RPMI7951 (cell line): ENCODE results near the gene ARL15. TPM values are rescaled to one million over a fixed set of nuclear protein-coding genes. Genes with fewer than 3 reads are reported as not detected.

ENCODE experiments used
- DNase-seq: peaks from one replicate; pipeline ENCODE4 v3.0.0-alpha.2; 2012; ENCODE audit warnings: low read depth
- total RNA-seq: library from RNA; depleted of rRNA; stranded (reverse); fragments of >200 nt; shearing (Covaris generic); gene quantifications from 2 replicates; pipeline ENCODE4 v1.2.3, GENCODE V29; 2014

ARL15 gene
- total RNA-seq, 1 experiment from 2014 or later: 9.7 TPM

DNA sequence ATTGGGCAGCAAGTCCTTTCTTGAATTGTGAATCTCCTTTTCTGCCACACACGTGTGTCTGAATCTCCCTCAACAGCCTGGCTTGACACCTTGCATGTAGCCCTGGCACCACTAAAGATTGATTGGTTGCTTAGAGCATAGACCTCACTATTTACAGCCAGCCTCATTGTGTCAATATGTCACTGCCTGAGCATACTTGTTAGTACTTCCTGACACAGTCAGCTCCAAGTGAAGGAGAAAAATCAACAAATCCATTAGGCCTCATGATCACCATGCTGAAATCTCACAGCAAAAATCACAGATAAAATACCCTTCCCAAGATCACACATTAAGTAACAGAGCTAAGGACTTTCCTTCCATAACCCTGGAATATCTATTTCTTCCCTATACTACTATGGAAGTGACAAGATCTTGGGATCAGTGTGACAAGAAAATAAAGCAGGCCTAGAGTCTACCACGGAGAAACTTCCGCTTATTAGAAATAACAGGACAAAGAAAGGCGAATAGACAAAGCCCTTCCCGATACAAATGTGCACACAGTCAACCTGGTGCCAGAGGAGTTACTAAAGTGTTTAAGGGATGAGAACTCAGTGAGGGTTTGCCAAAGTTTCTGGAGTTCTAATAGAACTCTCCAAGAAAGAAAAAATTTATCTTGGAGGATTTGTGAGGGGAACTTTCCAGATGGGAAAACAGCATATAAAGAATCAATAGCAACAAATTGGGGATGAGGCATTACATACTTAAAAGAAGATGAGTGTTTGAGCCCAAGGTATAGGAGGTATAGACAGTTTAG is 5.6 kb upstream of the ARL15 start:
- DNase-seq: no peak

DNA sequence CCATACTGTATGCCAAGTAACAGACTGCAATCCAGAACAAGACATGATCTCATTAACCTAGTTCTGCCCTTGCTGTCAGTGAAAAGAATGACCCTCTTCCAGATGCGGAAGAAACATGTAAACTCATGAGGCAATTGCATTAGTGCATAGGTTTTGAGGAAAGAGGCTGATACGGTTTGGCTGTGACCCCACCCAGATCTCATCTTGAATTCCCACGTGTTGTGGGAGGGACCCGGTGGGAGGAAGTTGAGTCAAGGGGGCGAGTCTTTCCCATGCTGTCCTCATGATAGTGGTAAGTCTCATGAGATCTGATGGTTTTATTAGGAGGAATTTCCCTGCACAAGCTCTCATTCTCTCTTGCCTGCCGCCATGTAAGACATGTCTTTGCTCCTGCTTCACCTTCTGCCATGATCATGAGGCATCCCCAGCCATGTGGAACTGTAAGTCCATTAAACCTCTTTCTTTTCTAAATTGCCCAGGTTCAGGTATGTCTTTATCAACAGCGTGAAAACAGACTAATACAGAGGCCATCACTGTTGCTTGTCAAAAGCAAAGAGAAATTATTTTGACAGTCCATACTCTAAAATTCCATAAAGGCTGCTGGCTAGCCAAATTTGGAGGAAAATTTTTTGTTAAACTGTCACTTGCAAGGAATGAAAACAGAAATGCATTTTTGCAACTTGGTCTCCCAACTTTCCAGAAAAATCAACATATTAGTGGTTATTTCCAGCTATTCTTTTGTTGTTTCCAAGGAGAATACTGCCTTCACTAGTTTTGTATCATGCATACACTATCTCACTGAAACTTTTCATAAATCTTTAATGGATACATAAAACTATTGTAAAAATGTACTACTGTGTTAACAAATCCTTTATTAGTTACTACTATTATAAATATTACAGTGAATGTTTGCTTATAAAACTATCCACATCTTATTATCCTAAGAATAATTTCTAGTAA is 3.2 kb upstream of the ARL15 start:
- DNase-seq: no peak

DNA sequence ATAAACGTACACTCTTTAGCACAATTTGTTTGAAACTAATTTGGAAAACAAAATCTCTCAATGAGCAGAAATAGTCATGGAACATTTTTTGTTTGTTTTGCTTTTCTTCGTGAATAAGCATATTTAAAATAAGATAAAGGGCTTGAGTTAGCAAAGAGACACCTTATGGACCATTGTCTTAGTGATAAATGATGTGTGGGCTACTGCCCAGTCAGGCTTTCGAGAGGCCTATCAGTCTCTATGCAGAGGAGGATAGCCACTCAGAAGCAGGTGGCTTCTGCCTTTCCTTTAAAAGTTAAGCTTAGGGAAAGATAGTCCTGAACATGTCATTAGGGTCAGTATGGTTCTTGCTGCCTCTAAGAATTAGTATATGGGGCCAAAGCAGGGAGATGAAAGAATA is 2.1 kb upstream of the ARL15 start:
- DNase-seq: no peak

DNA sequence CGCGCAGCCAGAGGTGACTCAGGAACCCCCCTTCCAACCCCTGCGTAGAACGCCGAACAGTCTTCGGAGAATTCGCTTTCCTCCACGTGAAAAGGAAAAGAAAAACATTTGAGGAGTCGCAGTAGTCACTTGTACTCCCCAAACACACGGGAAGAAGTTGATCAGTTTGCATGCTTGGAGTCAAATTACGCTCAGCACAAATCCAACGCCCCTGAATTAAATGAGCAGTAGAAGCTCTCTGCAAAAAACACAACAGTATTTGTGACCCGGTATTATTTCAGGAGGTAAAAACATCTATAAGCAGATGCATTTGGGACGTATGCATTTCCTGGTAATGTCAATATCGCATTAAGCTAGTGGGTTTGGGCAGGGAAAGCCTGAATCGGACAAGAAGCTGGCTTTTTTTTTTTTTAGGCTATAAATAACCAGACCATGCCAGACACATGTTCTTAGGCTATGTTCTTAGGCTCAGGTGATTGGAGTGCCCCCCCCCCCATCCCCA is 854 bp upstream of the ARL15 start:
- DNase-seq: no peak

DNA sequence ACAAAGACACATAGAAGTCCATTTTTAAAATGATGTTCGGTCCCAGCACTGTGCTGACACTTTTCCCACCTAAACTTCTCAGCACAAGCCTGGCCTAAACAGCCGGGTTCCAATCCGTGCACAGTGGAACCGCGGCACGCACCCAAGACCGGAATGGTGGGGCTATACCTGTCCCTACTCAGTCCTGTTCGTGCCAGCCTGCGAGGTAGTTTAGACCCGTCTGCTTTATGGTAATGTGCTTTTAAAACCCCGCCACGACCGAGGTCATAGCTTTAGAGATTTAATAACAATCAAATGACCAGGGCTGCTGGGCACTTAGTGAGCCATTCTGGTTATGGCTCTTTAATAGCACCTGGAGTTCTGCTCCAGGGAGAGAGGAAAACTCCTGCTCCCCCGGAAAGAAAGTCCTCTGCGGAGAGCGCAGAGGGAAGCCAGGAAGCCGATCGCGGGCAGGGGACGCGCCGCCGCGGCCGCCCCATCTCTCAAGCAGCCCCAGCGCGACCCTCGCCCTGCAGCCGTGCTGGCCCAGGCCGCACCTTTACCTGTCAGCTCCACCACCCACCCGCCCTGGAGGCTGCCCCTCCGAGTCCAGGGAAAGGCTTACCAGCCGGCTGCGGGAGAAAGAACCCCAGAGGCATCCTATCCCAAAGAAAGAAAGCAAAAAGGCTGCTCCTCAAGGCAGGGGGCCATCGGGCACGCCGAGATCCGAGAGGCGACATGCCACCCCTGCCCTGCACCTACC is 511 bp downstream of the ARL15 start:
- no peak for DNase-seq

DNA sequence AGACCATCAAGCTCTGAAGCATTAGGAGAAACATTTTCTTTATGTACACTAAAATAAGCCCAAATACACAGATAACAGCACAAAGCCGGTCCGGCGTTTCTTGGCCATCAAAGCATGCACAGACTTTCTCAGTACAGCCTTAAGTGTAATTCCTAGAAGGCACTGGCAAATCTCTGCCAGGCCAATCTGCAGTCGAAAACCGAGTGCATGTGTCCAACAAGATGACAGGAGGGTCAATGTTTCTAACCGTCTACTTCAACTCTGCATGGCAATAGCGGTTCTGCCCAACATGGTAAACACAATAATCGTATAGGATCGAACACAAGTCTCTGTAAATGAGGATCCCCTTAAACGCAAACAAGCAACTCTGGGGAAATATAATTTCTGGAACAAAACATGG is 1.1 kb downstream of the ARL15 start:
- DNase-seq: no peak

DNA sequence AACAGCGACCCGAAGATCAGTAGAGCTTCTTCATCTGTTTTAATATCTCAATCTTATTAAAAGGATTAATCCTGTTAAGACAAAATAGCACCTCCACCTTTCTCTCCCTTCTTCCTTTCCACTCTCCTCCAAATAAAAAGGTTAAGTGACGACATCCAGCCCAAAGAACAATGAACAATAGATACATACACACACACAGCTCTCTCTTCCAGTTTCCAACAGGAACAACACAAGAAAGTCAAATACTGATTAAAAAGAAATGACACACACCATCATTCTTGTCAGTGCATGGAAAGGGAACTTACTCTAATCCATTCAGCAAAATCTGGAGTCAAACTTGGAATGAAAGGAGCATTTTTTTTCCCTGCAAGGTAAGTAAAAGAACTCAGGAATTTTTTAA is 2.8 kb downstream of the ARL15 start:
- DNase-seq: no peak

DNA sequence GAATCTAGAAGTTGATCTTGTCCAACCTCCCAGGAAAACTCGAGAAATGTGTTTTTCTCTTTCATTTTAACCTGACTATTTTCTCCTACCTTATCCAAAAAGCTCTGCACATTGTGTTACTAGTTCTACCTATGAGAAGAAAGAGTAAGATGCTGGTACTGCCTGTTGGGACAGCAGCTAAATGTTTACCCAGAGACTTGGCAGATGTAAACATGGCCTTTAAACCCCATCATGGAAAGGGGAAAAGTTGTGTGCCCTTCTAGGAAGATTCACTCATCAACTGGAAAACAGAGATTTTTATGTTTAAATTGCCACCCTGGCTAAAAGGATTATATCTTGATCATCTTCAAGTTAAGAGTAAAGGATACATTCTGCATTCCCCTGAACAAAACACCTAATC is 3.5 kb downstream of the ARL15 start:
- DNase-seq: no peak

DNA sequence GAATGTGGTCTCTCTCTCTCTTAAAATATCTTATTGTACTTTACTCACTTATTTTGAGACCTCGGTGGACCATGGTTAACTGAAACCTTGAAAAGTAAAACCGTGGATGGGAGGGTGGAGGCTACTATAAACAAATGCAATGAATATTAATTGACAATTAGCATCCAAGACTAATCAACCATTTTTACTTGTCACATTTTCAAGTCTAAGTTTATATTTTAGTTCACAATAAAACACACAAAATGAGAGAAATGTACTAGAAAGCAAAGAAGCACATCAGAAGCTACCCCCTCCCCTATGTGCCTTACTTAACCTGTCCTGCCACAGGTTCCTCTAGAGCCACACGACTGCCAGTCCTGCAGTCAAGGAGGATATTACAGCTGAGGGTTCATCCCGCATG is 4.6 kb downstream of the ARL15 start:
- no peak for DNase-seq

DNA sequence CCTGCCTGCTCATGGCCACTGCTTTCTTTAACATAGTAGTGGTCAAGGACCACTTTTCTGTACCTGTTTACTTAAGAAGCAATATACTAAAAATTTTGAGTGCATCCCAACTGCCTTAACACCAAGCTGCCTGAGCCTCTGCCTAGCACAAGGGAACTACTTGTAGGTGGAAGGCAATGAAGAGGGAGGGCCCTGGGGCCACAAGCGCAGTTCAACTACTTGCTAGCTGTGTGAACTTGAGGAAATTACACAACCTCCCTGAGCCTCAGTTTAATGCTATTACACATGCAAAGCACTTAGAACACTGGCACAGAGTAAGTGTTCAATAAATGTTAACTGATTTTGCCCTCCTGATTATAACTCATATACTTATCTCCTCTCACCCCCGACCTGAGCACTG is 6.3 kb downstream of the ARL15 start:
- DNase-seq: no peak

DNA sequence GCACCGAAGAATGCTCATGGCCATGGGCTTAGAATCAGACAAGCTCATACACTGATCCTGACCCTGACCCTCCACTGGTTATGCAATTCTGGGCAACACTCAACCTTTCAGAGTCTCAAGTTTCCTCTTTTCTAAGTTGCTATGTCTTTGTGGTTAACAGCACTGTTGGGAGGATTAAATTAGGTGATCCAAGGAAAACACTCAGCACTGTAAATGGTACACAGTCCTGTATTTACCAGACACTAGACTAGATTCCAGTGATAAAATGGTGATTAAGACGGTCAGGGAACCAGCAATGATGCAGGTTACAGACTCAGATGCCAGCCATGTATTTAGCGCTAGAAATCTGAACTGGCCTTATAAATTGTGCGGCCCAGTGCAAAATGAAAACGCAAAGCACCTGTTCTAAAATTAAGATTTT is 8.1 kb downstream of the ARL15 start:
- no peak for DNase-seq

DNA sequence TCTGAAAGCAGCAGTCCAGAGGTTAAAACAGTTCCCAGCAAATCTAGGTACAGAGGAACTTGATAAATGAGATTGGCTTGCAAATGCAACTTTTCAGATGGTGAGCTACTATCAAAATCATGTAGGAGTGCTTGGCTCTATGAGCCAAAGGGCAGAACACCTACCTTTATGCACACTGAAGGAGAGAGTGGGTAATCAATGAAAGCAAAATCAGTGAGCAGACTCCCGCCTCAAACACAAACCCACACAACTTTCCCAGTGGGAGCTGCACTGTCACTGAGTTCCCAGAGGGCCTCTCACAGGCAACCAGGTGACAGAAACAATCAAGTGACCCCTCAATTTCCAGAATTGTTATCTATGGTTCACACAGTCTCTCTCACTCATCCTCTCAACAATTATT is 8.5 kb downstream of the ARL15 start:
- no peak for DNase-seq

DNA sequence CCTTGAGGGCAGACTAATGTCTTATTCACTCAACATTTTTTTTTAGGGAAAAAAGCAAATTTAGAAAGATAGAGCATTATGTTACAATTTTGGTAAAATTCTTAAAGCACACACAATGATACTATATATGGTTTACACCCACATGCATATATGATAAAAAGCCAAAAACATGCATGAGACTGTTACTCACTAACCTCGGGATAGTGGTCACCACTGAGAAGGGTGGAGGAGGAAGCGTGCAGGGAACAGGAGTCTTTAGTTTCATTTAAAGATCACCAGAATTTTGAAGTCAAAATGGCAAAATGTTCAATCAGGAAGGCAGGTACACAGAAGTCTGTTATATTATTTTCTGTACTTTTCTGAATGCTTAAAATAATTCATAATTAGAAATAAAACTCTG is 9.2 kb downstream of the ARL15 start:
- no peak for DNase-seq

DNA sequence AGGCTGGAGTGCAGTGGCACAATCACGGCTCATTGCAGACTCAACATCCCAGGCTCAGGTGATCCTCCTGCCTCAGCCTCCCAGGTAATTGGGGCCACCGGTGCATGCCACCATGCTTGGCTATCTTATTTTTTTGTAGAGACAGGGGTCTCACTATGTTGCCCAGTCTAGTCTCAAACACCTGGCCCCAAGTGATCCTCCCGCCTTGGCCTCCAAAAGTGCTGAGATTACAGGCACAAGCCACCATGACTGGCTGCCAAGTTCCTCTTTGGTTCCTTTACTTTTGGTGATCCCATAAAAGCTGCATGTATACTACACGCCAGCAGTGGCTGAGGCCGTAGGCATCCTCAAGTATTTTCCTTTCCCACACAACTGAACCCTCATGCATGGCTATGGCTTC is 11.4 kb downstream of the ARL15 start:
- DNase-seq: no peak

DNA sequence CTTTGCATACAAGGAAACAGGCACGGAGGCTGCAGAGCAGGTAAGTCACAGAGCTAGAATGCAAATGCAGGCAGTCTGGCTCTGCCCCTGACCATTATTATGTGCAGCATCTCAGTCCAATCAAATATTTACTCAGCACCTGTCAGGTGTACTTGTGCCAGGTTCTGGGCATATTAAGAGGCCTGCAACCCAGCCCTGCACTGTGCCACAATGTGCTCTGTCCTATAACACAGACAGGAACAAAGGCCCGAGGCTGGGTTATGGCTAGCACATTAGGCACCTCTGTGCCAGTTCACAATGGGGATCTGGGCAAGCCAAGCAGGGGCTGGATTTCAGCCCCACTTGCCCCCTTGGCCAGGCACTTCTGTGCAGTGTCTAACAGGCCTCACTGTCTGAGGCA is 14.0 kb downstream of the ARL15 start:
- DNase-seq: no peak

DNA sequence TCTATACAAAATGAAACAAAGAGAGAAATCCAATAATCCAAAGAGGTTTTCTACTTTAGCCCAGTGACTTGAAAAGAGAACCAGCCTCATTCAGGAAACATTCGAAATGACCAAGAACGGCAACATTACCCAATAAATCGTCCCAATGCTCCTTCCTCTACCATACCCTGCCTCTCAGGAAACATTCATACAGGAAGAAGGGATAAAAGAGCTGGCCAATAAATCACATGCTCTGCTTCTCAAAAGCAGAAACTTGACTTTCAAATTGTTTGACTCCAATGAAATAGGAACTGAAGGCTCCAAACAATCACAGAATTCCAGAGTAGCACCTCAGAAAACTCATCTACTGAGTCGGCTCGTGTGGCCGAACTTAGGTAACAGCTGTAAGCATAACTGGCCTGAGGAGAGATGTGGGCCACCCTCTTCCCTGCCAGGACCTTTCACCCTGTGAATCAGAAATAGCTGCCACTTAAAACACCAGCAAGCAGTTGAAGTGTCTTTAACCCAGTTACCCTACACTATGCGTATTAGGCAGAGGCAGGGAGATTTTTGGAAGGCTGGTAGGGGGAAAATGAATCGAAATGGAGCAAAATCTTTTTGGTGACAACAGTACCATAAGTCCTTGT is 14.6 kb downstream of the ARL15 start:
- DNase-seq: peak; percentile 30

DNA sequence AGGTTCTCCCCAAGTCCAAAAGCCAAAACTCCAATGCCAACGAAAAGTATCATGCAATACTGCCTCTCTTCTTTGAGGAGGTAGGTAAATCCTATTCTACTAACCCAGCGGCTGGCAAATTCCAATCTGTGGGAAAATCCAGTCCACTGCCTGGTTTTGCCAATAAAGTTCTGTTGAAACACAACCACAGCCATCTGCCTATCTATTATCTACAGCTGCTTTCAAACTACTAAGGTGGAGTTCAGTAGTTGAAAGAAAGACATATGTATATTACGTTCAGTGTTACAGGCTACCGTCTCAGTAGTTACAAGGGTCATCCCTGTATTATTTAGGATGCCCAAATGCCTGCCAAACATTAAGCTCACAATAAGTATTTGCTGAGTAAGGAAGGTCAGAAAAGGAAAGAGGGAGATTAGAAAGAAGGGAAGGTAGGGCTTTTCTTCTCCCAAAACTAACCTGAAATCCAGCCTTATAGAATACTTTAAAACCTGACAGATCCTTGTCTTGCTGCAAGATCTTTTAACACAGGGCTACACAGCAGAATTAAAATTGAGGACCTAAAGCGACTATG is 16.2 kb downstream of the ARL15 start:
- DNase-seq: no peak

DNA sequence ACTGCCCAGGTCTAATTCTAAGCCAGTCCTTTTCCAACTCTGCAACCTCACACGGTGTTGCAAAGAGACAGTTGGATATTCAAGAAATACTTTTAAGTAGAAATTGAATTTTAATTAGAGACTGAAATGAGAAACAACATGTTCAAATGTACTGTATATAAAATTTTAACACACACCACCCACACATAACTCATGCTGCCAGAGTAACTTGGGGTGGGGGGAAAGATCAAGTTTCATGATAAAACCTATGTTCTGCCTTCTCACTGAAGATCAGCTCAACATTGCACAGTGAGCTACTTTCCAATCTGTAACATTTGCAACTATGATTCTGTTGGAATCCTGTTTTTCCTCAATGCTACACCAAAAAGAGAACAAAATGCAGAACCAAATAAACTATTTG is 17.5 kb downstream of the ARL15 start:
- DNase-seq: no peak

DNA sequence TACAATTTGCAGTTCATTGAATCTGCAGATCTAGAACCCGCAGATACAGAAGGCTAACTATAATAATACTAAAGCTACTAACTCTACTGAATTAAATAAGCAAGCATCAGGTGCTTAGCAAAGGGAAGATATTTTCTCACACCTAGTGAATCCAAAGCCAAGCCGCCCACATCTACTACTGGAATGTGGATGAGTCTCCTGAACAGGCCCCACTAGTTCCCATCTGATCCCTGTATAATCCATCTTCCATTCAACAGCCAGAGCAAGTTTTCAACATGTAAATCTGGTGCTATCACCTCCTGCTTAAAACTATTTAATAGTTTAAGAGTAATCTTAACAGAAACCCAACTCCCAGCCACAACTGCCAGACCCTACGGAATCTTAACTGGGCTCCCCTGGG is 18.9 kb downstream of the ARL15 start:
- no peak for DNase-seq

DNA sequence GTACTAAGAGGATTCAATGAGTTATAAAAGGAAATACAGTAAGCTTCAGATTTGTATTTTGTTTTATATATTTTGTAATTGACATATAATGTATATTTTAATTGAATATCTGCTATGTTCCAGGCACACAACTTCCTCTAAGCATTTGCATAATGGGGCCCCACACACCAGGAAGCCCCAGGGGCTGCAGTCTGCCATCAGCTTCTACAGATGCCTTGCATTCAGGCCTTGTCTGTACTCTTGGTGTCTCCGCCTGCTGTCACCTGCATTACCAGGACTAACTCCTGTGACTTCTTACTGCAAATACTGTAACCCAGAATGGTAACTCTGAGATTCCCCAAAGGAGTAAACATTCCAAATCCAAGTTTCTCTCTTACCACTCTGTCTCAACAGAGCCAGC is 20.6 kb downstream of the ARL15 start:
- no peak for DNase-seq

DNA sequence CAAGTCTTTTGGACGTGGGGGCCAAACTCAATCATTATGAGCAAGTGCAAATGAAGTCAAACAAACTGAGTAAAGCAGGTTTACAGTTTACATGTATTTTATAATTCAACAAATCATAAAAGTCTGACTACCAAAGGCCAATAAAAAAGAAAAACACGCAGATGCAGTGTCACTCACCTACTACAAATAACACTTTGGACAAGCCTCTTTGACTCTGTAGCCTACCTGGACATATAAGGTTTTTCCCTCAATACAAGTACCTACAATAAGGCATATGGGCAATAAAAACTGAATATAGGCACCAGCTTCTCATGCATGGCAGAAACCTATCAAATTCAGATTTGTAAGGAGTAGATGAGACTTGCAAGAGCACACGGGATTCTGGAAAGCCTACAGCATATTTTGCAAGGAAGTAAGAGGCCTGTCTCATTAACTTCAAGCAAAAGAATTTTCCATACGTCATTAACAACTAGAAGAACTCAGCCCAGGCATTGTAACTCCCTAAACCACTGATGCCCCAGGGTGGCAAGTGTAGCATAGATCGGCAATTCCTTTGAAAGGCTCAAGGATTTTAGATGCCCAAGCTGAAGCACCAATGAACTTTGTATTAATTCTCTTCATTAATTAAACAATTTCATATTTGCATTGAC is 21.7 kb downstream of the ARL15 start:
- no peak for DNase-seq
